ENCODE data around the gene MXD3.

Gene MXD3

GRCh38 chr5:177315411-177315810 lies 3.7 kb upstream of the MXD3 start:
- no peak for TF ChIP-seq CTCF (IDR thresholded peaks at IDR 0.05; ENCODE audit: borderline replicate concordance, control extremely low read depth, extremely low read depth, insufficient read depth, missing control alignments)
- in situ Hi-C loops (cut with MboI; ENCODE audit: low sequenced_read_pairs, unreplicated experiment) = no loop called here
- no peak for DNase-seq (ENCODE audit: low spot score)

- DNase-seq (ENCODE audit: low spot score) = no peak
- TF ChIP-seq CTCF (IDR thresholded peaks at IDR 0.05; ENCODE audit: borderline replicate concordance, control extremely low read depth, extremely low read depth, insufficient read depth, missing control alignments) = no peak
- in situ Hi-C loops (cut with MboI; ENCODE audit: low sequenced_read_pairs, unreplicated experiment) = no loop called here
Observed at GRCh38 chr5:177314376-177315342, 3.0 kb upstream of the MXD3 start.

- in situ Hi-C loops (cut with MboI; ENCODE audit: low sequenced_read_pairs, unreplicated experiment) = no loop called here
- TF ChIP-seq CTCF (IDR thresholded peaks at IDR 0.05; ENCODE audit: borderline replicate concordance, control extremely low read depth, extremely low read depth, insufficient read depth, missing control alignments) = no peak
- no peak for DNase-seq (ENCODE audit: low spot score)
Observed at GRCh38 chr5:177313561-177314259, 2.0 kb upstream of the MXD3 start.

DNA sequence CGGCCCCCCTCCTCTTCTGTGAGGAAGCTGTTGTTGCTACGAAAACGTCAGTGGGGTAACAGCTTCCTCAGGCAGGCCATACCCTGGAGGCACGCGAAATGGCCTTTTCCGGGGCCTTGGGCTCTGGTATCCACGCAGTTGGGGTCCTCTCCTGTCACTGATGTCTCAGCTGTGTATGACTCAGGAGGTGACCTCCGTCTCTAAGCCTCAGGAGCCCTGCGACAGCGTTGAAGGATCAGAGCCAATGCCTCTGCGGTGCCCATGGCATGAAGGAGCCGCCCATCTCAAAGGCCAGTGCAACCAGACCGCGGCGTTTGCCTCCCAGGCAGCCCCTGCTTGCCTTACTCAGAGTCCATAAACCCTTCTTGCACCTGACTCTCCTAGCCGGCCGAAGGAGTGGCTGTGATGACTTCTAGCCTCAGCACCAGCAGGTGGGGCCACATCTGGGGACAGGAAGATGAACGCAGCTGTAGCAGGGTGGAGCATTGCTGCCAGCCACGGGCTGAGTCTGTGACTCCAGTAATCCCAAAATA lies 1.0 kb upstream of the MXD3 start:
- in situ Hi-C loops (cut with MboI; ENCODE audit: low sequenced_read_pairs, unreplicated experiment) = no loop called here
- DNase-seq (ENCODE audit: low spot score) = peak; percentile 74
- TF ChIP-seq CTCF (IDR thresholded peaks at IDR 0.05; ENCODE audit: borderline replicate concordance, control extremely low read depth, extremely low read depth, insufficient read depth, missing control alignments) = no peak

- no peak for TF ChIP-seq CTCF (IDR thresholded peaks at IDR 0.05; ENCODE audit: borderline replicate concordance, control extremely low read depth, extremely low read depth, insufficient read depth, missing control alignments)
- DNase-seq (ENCODE audit: low spot score) = no peak
- in situ Hi-C loops (cut with MboI; ENCODE audit: low sequenced_read_pairs, unreplicated experiment) = no loop called here
Observed at GRCh38 chr5:177311392-177311722, 341 bp downstream of the MXD3 start.

DNA sequence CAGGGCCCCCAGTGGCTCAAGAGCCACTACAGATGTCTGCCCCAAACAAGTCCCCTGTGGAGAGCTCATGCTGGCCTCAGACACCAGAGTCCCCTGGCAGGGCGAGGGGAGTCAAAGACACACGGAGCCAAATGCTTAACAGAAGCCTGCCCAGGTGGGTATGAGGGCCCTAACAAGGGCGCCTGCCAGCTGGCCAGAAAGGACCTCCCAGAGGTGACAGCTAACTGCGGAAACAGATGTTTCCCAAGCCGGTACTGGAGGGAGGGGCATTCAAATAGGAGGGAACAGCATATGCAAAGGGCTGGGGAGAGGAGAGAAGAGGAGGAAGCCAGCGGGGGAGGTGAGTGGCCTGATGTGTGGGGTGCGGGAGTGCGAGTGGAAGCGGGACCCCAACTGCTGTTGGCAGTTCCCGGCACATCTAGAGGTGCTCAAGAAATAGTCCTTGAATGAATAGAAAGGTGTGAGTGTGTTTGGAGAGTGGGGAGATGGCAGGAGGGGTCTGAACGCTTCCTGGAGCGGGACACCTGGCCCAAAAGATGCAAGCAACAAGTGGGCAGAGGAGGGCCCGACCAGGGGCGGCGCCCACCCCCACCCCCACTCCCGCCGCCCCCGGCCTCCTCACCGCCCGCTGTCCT lies 824 bp downstream of the MXD3 start:
- in situ Hi-C loops (cut with MboI; ENCODE audit: low sequenced_read_pairs, unreplicated experiment) = no loop called here
- DNase-seq (ENCODE audit: low spot score) = no peak
- TF ChIP-seq CTCF (IDR thresholded peaks at IDR 0.05; ENCODE audit: borderline replicate concordance, control extremely low read depth, extremely low read depth, insufficient read depth, missing control alignments) = no peak

Measured in GM13976 (cell line).